GM21737 (cell line): Measurements from ENCODE around the gene TAF1C.

ENCODE experiments used
- ATAC-seq: cut with Tn5 transposase; IDR thresholded peaks from one replicate; pipeline ENCODE4 v1.9.1; 2021; ENCODE audit warnings: mild to moderate bottlenecking, moderate library complexity; ENCODE audit not compliant: unreplicated experiment

The TAF1C gene

DNA sequence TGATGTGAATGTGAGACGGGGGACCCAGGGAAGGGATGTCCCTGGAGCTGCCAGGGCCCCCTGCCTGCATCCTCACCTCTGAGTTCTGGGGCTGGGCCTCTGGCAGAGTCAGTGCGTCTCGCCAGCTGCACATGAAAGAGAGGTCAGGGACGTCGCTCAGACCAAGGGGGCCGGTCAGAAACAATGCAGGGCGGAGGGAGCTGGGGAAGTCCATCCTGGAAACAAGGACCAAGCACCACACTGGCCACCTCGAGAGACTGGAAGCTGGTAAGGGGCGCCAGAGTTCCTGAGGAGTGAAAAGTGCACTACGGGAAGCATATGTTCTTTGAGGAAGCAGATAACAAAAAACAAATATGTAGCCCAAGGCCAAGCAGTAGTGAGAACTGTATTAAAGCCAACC, 2.1 kb downstream of the TAF1C start:
- ATAC-seq, result no peak

DNA sequence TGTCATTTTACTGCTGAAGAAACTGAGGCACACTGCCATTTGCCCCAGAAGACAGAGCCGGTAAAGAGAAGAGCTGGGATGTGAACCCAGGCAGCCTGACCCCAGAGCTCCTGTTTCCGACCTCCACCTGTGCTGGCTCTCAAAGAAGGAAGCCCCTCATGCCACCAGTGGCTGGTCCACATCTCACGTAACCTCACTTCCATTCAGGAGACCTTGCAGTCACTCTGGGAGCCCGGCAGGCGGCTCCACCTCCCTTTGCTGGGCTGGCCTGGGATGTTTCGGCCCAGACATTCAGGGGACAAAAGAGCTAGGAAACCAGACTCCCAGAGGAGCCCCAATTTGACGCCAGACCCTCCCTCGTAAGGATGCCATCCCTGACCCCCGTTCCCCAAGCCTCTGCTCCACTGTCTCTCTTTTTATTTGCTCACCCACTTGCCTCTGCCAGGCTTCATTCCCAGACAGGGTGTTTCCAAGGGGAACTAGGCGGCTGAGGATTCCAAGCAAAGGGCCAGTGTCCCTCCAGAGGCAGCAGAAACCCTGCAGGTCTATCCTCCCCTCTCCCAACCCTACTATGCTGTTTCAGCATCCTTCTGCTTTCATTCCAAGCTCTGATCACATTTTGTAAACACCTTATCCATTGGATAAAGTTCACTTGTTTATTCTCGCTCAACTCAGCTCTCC, 2.8 kb downstream of the TAF1C start:
- no peak for ATAC-seq

DNA sequence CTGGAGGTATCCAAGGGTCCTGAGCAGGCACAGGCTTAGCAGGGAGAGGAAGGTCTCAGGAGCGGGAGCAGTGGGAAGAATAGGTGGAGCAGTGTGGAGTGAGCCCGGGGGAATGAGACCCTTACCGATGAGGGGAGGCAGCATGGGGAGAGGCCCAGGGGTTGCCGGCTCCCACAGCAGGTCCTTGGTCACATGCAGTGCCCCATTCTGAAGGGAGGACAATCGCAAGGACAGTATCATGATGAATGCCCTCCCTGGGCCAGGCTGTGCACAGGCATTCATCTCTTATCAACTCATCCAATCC, 3.3 kb downstream of the TAF1C start:
- no peak for ATAC-seq

- ATAC-seq, result no peak
These were observed 3.9 kb downstream of the TAF1C start for GRCh38 chr16:84182680-84183571.

GRCh38 chr16:84182104-84182503, 4.8 kb downstream of the TAF1C start:
- ATAC-seq, result no peak

DNA sequence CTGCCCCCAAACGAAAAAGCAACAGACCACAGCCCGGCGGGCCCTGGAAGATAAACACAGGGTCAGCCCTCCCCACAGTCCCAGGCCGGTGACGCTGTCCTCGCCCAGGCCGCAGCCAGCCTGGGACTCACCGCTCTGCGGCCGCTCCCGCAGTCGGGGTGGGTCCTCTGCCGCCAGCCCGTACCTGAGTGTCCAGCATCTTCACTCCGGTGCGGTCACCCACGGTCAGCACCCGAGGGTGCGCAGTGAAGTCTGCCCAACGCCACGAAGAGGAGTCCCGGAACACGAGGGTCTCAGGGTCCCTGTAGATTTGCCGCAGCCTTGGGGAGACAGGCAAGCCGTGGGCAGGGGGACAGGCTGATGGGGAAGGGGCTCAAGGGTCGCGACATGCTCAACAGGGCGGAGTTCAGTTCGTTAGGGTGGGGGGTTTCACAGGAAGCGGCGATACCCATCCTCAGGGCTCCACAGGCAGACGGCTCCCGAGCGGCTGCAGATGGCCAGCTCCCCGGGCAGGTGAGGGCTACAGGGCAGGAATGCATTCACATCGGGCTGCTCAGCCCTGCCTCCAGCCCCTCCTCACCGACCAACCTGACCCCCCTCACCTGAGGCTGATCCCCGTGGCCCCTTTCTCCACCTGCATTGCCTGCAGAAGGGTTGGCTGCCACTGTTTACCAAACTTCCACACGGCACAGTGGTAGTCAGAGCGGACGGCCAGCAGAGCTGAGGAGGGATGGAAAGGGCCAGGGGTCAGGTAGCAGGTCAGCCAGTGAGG, 5.5 kb downstream of the TAF1C start:
- ATAC-seq, result no peak

DNA sequence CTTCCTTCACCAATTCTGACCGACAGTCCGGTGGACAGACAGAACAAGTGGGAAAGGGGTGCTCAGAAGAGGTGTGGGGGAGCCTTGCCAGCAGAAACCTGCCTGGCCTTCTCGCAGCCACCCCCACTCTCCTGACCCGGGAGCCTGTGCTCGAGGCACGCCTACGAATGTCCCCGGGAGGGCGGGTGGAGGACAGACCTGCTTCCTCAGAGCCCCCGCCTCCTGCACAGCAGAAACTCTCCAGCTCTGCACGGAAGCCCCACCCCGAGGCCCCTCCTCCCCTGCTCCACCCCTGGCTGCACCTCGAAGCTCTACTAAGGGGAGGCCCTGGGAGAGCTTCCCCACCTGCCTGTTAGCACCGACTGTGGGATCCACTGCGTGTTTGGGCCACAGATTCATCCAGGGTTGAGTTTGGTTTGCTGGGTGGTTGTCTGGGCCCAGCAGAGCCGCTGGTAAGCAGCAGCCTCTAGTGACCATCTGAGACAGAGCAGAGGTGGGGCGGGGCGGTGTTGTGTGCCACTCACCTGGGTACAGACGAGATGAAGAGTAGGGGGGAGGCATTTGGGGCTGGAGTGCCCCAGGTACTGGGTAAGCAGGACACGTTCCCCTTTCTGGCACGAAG, 6.2 kb downstream of the TAF1C start:
- ATAC-seq, result no peak

DNA sequence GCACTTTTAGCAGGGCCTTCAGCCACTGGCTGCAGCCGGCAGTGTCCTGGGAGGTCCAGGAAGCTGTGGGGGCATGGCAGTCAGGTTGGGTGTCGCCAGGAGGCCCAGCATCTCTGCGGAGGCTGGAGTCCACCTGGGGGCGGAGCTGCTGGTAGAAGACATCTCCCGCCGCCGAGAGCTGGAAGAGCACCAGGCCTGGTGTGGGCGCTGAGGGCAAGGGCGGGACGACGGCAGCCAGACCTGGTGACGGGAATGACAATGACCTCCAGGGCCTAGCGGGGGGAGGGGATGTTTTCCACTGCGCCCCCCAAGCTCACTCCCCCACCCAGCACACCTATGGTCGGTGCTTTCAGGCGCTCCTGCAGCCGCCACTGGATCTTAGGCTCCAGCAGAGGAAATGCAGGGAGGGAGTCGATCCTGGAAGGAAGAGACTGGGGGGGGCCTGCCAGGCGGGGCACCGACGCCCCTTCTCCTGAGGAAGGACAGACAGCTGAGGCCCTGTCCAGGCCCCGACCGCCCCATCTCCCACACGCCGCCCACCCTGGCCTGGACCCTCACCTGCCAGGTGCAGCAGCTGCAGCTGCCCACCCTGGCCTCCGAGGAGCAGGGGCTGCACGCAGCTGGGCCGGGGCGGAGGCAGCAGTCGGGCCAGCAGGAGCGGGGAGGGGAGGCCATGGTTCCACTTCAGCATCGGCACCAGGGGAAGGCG, 7.1 kb downstream of the TAF1C start:
- no peak for ATAC-seq

GRCh38 chr16:84178892-84179611, 7.8 kb downstream of the TAF1C start:
- ATAC-seq, result no peak

- no peak for ATAC-seq
These were observed 8.6 kb downstream of the TAF1C start for GRCh38 chr16:84178146-84178765.

GRCh38 chr16:84177741-84178073, 9.2 kb downstream of the TAF1C start:
- no peak for ATAC-seq

- no peak for ATAC-seq
These were observed 10.4 kb downstream of the TAF1C start for GRCh38 chr16:84176192-84177053.

GRCh38 chr16:84175350-84176081, 11.3 kb downstream of the TAF1C start:
- peak; percentile 69 for ATAC-seq

GRCh38 chr16:84174396-84174795, 12.5 kb downstream of the TAF1C start:
- ATAC-seq, result no peak

DNA sequence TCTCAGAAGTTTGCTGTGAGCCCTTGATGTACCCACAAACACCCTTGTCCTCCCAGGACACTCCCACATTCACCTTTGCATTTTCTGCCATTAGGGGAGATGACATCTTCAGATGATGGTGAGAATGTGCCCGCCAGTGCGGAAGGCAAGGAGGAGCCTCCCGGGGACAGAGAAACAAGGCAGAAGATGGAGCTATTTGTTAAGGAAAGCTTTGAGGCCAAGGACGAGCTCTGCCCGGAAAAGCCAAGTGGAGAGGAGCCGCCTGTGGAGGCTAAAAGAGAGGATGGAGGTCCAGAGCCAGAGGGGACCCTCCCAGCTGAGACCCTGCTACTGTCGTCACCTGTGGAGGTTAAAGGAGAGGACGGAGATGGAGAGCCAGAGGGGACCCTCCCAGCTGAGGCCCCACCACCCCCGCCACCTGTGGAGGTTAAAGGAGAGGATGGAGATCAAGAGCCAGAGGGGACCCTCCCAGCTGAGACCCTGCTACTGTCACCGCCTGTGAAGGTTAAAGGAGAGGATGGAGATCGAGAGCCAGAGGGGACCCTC, 17.0 kb downstream of the TAF1C start:
- ATAC-seq, result no peak

GRCh38 chr16:84166796-84167695, 19.8 kb downstream of the TAF1C start:
- ATAC-seq, result no peak

DNA sequence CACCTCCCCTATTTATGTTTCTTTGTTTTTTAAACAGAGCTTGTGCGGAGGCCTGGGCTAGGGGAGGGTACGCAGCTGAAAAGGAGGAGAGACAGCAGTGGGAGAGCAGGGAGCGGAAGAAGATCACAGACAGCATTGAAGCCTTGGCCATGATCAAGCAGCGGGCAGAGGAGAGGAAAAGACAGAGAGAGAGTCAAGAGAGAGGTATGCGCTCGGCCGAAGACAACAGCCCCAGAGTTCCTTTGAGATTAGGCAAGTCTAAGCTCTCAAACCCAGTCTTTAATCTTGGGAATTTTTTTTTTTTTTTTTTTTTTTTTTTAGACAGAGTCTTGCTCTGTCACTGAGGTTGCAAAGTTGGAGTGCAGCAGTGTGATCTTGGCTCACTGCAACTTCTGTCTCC, 21.1 kb downstream of the TAF1C start:
- no peak for ATAC-seq
